ENCODE results near the gene PLPP4.

The PLPP4 gene

DNA sequence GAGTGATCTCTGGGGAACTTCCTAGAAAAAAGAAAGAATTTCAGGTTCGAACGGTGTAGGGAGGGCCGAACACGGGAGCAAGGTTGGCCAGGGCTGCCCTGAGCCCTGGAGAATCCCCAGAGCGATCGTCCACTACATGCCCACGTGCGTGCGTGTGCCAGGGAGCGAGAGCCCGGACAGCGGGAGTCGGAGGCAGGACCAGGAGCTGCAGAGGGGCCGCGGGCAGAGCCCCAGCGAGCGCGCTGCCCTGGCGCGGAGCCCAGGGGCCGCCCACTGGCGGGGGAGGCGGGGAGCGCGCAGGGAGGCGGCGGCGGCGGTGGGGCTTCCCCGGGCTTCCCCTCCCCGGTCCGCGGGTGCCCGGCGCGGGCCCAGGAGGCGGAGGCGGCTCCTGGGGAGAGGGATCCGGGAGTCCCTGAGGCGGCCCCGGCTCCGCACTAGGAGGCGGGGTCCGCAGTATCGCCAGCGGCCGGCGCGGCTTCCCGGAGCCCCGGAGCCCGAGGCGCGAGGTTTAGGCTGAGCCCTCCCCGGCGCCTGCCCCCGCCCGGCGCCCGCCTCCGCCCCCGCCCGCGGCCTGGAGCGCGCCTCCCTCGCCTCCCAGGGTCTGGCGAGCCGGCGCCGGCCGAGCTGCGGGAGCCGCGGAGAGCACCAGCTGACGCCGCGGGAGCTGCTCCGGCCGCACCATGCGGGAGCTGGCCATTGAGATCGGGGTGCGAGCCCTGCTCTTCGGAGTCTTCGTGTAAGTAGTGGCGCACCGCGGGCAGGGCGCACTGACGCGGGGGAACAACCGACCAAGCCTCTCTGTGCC is at the start of gene PLPP4:
Gene PLPP4, plus strand, starts transcription at position 602 of the 805 bp plus-strand sequence. Its CDS starts 79 bp downstream, at position 681.
- peak; percentile 91 for DNase-seq (ENCODE audit: low read depth, low spot score)

DNA sequence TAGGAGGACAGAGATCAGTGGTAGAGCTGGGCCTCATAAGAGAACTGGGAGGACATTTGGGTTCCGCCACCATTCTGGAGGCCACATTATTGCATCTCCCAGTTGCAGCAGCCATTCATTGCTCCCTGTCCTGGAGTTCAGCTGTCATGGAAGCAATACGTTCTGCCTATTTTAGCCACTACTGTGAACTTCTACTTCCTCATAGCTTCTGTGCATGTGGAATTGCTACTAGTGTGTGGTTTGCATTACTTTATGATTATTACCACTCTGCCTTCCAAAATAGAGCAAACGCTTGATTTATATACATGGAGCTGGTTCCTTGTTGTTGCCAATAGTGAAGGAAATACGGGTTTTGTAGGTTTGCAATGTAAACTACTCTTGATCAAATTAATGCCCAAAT is 47.2 kb upstream of the PLPP4 start:
- DNase-seq (ENCODE audit: low read depth, low spot score), result no peak

DNA sequence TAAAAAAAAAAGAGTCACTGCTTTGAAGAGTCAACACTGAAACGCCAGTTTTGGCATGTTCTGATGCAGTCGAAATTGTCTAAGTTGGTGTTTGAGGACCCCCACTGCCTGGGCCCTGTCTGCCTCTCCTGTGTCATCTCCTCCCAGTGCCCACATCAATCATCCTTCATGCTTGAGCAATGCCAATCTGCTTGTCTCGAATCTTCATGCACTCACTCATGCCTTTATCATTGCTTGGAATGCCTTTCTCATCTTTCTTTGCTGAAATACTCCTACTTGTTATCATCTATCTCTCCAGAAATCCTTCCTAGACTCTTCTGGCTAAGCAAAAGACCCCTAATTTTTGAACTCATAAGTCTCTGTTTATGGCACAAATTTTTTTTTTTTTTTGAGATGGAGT is 42.1 kb upstream of the PLPP4 start:
- no peak for DNase-seq (ENCODE audit: low read depth, low spot score)

DNA sequence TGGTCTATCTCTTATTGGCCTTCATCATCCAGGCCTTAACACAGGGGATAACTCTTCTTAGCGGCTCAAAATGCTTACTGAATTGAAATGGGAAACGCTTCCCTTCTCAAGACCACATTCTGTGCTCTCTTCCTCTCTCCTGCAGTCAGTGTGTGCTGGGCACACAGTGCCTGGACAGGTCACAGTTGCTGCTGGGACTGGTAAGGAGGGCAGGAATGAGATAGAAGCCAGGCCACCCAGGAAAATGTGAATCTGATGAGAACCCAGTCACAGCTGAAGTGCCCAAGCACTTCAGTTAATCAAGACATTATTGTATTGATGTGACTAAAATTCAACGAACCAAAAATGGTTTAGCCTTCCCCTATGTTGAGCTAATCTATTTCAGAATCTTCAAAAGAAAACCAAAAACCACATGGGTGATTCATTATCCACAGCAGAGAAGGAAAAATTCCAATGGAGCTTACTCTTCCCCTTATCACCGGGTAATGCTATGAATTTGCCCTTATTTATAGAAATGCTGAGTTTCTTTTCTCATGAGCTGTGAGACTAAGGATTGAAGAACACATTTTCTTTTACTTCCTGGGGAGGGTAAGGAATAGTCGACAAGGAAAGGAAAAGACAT is 41.2 kb upstream of the PLPP4 start:
- DNase-seq (ENCODE audit: low read depth, low spot score), result peak; percentile 89

GRCh38 chr10:120420421-120420820 is 36.6 kb upstream of the PLPP4 start:
- peak; percentile 61 for DNase-seq (ENCODE audit: low read depth, low spot score)

GRCh38 chr10:120421250-120421649 is 35.8 kb upstream of the PLPP4 start:
- no peak for DNase-seq (ENCODE audit: low read depth, low spot score)

DNA sequence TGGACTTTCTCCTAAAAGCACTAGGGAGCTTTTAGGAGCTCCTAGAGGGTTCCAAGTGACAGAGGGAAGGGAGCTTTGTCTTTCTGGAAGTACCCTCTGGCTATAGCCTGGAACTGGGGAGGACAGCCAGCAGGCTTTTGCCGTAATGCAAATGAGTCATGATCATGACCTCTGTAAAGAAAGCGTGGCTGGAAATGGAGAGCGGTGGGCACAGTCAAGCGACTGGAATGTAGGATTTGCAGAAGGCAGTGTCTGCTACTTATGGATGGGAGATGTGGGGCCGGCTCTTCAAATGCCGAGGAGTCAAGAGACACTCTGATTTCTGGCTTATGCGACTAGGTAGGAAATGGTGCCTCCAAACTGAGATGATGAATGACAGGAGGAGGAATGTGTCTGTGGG is 34.6 kb upstream of the PLPP4 start:
- DNase-seq (ENCODE audit: low read depth, low spot score), result peak; percentile 91

- DNase-seq (ENCODE audit: low read depth, low spot score), result peak; percentile 88
These were observed 33.4 kb upstream of the PLPP4 start for GRCh38 chr10:120423431-120424197.

- DNase-seq (ENCODE audit: low read depth, low spot score), result no peak
These were observed 32.9 kb upstream of the PLPP4 start for GRCh38 chr10:120424198-120424464.

DNA sequence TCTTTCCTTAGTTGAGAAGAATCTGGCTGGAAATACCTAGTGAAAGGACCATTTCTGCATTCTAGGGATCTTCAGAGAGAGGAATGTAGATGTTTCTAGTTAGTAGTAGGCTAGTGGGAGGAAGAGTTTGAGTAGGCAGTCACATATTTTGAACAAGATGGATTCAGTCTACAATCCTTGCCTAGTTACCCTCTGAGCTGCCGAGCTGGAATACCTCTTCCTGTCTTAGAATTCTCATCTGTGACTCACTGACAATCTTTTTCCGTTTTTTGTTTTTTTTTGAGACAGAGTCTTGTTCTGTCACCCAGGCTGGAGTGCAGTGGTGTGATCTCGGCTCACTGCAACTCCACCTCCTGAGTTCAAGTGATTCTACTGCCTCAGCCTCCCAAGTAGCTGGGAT is 30.7 kb upstream of the PLPP4 start:
- no peak for DNase-seq (ENCODE audit: low read depth, low spot score)

DNA sequence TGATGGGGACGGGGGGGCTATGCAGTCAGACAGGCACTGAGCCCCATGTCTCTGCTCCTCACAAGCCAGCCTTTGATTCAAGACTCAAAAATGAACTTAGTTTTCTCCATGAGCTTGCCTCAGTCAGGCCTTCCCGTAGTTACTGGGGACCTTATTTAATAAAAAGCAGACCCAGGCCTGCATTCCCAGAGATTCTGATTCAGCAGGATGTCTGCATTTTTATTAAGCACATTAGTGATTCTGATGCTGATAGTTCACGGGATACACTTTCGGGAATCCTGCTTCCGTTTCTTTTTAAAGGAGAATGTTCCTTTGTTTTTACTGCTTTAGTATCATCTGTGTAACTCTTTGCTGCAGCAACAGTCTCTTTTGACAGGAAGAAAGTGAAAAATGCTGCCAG is 28.3 kb upstream of the PLPP4 start:
- DNase-seq (ENCODE audit: low read depth, low spot score), result peak; percentile 43

- peak; percentile 83 for DNase-seq (ENCODE audit: low read depth, low spot score)
These were observed 27.6 kb upstream of the PLPP4 start for GRCh38 chr10:120429395-120429794.

GRCh38 chr10:120431251-120431651 is 25.8 kb upstream of the PLPP4 start:
- no peak for DNase-seq (ENCODE audit: low read depth, low spot score)

DNA sequence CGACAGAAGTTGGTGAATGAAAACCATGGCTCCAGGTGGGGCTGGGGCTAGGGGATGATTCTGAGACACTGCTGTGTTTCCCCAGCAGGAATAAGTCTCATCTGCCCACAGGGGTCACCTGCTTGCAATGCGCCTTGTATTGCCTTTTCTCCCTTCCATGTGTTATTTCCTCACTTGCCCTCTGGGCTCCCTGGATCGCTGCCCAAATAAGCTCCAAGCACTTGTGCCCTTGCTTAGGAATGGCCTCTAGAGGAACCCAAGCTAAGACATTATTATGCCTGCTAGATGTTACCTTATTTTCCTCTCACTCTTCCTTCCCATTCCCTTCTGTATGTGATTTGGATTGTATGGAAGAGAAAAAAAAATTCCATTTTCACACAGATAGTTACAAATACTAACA is 24.8 kb upstream of the PLPP4 start:
- no peak for DNase-seq (ENCODE audit: low read depth, low spot score)

GRCh38 chr10:120433141-120433540 is 23.9 kb upstream of the PLPP4 start:
- DNase-seq (ENCODE audit: low read depth, low spot score), result no peak

- DNase-seq (ENCODE audit: low read depth, low spot score), result no peak
These were observed 20.5 kb upstream of the PLPP4 start for GRCh38 chr10:120436439-120437112.

- DNase-seq (ENCODE audit: low read depth, low spot score), result no peak
These were observed 19.5 kb upstream of the PLPP4 start for GRCh38 chr10:120437541-120437940.

GRCh38 chr10:120451968-120452367 is 5.1 kb upstream of the PLPP4 start:
- no peak for DNase-seq (ENCODE audit: low read depth, low spot score)

GRCh38 chr10:120453319-120453718 is 3.7 kb upstream of the PLPP4 start:
- DNase-seq (ENCODE audit: low read depth, low spot score), result no peak

GRCh38 chr10:120453886-120454285 is 3.1 kb upstream of the PLPP4 start:
- DNase-seq (ENCODE audit: low read depth, low spot score), result no peak

DNA sequence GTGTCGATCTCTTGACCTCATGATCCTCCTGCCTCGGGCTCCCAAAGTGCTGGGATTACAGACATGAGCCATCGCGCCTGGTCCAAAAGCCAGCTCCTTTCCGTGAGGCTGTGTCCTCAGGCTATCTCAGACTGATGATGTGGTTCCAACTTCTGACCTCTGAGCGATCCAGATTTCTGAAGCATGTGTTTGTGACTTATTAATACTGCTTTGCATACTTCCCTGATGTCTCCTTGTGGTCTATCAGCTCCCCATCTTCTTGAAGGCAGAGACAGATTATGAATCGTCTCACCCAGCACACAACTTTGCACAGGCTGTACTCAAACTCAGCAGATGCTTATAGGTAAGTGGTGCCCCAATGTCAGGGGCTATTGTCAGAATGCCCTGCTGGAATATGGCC is 2.0 kb upstream of the PLPP4 start:
- DNase-seq (ENCODE audit: low read depth, low spot score), result no peak

GRCh38 chr10:120455606-120456005 is 1.4 kb upstream of the PLPP4 start:
- no peak for DNase-seq (ENCODE audit: low read depth, low spot score)
